HG02852 (cell line): ENCODE results near the gene AP3S2.

Experiments
- ATAC-seq: cut with Tn5 transposase; IDR thresholded peaks from one replicate; pipeline ENCODE4 v1.9.1; 2021; ENCODE audit warnings: mild to moderate bottlenecking, moderate library complexity; ENCODE audit not compliant: unreplicated experiment

Gene AP3S2

GRCh38 chr15:89820666-89821611, 72.9 kb downstream of the AP3S2 start:
- no peak for ATAC-seq

DNA sequence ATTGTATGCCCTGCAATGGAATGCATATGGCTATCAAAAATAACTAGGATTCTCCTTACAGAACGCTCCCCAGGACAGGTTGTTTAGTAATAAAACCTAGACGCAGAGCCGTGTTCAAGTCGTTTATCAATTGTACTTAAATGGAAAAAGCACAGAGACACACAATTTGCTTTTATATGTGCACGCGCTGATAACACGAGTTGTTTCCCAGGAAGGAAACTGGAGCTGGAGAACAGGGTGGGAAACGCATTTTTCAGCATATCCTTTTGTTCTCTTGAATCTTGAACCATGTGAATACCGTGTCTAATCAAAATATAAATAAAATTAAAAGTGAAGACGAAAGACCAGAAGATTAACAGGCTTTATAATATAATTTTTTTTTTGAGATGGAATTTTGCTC, 75.5 kb downstream of the AP3S2 start:
- no peak for ATAC-seq

GRCh38 chr15:89817701-89818280, 76.0 kb downstream of the AP3S2 start:
- no peak for ATAC-seq

- no peak for ATAC-seq
These were observed 78.0 kb downstream of the AP3S2 start for GRCh38 chr15:89815769-89816168.

GRCh38 chr15:89814112-89814742, 79.6 kb downstream of the AP3S2 start:
- no peak for ATAC-seq

- ATAC-seq = no peak
These were observed 80.2 kb downstream of the AP3S2 start for GRCh38 chr15:89813381-89814111.

GRCh38 chr15:89812847-89813320, 80.9 kb downstream of the AP3S2 start:
- ATAC-seq = no peak

DNA sequence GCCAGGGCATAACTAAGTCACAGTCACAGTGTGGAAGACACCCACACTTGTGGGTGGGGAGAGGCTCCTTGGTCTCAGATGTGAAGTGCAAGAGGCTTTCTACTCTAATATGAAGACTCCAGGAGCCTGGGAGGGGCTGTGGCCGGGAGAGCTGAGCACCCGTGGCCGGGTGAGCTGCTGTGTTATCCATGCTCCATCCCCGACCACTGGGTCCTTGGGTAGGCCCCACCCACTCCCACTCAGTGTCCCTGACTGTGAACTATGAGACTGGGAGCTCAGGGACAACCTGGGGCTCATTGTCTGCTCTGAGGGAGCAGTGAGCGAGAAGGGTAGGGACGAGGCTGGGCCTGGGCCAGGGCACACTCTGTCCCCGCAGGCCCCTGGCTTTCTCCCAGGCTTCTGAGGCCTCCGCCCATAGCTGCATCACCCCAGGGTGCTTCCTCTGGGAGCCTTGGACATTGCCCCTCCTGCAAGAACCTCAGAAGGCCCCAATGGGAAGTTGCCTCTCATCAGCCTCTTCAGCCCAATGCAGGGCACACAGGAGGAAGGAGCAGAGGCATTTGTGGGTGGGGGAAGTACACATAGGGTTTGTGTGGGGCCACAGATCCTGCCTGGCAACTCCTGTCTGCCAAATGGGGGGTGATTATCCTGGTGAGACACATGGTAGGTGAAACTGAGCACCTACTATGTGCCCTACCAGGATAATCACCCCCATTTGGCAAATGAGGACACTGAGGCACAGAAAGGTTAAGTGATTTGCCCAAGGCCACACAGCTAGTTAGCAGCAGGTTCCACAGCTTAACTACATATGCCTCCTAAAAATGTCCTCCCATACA, 81.6 kb downstream of the AP3S2 start:
- no peak for ATAC-seq

DNA sequence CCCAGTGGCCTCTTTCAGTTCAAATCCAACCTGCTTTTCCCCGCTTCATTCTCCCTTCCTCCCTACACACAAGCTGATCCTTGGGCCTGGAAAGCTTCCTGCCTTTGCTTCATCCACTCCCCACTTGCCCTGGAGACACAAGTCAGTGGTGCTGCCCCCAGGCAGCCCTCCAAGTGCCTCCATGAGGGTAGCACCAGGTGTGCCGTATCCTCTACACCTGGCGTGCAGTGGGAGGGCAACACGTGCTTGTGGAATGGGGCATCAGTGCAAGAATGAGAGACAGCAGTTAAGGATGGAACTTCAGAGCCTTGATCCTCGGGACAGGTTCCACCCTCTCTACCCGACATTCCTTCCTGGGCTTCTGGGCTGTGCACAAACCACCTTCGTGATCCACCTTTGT, 83.0 kb downstream of the AP3S2 start:
- no peak for ATAC-seq

DNA sequence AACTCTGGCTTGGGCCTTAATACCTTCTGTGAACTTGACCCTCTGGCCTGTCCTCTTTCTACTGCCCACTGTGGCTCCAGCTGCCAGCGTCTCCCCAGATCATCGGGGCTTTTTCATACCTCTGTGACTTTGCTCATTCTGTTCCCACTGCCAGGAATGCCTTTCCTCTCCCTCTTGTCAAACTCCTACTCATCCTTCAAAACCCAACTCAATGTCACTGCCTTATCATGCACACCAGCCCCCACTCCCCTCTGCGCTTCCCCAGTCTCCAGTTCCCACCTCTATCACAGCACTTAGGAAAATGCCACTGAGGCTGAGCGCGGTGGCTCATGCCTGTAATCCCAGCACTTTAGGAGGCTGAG, 84.0 kb downstream of the AP3S2 start:
- ATAC-seq = no peak

DNA sequence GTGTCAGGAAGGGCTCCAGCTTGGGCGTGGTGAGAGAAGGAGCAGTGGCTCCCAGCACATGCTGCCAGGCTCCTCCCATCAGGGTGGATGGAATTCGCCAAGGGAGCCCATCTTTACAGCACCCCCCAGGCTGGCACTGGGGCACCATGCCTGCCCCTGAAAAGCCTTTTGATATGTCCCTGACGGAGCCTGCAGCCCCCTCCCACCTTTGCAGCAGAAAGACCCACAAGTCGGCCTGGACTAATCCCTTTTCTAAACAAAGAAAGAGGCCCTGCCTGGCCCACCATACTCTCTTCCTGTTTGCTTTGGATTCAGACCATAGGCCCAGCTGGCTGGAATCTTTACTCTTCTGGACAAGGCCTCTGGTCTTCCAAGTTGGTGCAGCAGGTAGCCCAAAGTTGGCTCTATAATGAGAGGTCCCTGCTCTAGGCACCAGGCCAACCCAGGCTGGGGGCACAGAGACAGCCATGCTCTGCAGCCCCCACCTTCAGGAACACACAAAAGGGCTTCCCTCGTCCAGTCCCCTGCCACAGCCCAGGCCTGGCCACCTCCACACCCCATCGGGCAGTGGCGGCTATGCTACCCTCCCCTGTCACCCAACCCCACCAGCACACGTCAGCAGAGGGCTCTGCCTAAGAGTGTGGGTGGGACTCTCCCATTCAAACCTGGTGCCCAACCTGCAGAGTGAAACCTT, 84.6 kb downstream of the AP3S2 start:
- no peak for ATAC-seq

DNA sequence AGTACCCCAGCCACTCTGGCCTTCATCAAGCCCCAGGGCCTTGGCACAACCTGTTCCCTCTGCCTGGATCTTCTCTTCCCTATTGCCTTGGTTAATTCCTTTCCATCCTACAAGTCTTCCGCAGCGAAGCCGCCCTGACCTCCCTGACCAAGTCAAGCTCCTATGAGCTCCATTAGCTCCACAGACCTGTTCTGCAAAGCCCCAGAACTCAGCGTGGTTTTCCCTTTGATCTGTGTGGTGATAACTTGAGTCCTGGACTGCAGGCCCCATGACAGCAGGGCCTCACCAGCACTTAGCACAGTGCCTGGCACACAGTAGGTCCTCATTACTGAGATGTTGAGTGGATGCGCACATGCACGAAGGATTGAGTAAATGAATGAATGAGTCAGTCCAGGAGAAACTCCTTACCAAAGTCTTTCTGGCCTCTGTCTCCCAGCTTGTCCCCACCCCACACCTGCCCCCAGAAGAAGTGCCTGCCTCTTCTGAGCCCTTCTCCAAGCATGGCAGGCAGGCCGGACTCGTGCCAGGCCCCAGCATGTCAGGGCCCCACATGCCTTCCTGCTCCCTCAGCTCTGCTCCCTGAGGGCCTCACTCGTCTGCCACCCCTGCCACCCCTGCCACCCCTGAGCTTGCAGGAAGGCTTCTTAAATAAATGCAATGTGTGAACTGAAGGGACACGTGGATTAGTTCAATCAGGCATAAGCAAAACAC, 85.5 kb downstream of the AP3S2 start:
- ATAC-seq = no peak

GRCh38 chr15:89807689-89808088, 86.1 kb downstream of the AP3S2 start:
- ATAC-seq = no peak

- ATAC-seq = no peak
These were observed 86.9 kb downstream of the AP3S2 start for GRCh38 chr15:89806559-89807550.

- no peak for ATAC-seq
These were observed 87.6 kb downstream of the AP3S2 start for GRCh38 chr15:89806210-89806558.

GRCh38 chr15:89805241-89806209, 88.3 kb downstream of the AP3S2 start:
- no peak for ATAC-seq
